HepG2 (cell line): ENCODE results near the gene MRPL51. TPM values are rescaled to one million over a fixed set of nuclear protein-coding genes. Genes with fewer than 3 reads are reported as not detected.

Experiments
- ATAC-seq: fragments of 200-7000 bp; cut with Tn5 transposase; 3 replicates; pipeline ENCODE4 v1.9.1; 2020; ENCODE audit warnings: mild to moderate bottlenecking, moderate library complexity
- BruUV-seq: library from RNA; stranded (reverse); fragments of 400-500 nt; replicated peaks from 2 replicates; lab custom pipeline; 2021; lab: Mats Ljungman, UMichigan
- CTCF ChIA-PET: fragments of 300-600 bp; formaldehyde crosslinking; extraction: SDS; loops from one replicate; lab custom pipeline; 2021; ENCODE audit warnings: low total read pairs, inconsistent platforms, low intra/inter-chr PET ratio; lab: Yijun Ruan, JAX
- POLR2A ChIA-PET: fragments of 350-600 bp; sonication (Branson Sonifier 250); formaldehyde crosslinking; loops from one replicate; lab custom pipeline; 2020; ENCODE audit warnings: antibody characterized with exemption, inconsistent platforms; lab: Yijun Ruan, JAX
- DNase-seq: peaks from one replicate; pipeline ENCODE4 v3.0.0-alpha.2; 2015; ENCODE audit warnings: low spot score
- FAIRE-seq: peaks from 3 replicates; lab custom pipeline; 2011; peaks lifted over from hg19 to GRCh38; lab: Jason Lieb, UNC
- H2AFZ ChIP-seq: one replicate; pipeline ENCODE4 v1.6.1; 2011; ENCODE audit warnings: low read length, inconsistent platforms
- H3K27ac ChIP-seq: fragments of 300-600 bp; 3 replicates; pipeline ENCODE4 v1.8.0; 2011; ENCODE audit warnings: mixed run types, mild to moderate bottlenecking, mixed read lengths, low read length, inconsistent platforms; ENCODE audit not compliant: insufficient read depth; ENCODE audit errors: extremely low read length
- H3K27me3 ChIP-seq, 2 experiments: fragments of 200-600 bp in 1 of 2; 2 replicates in 1 of 2; 3 replicates in 1 of 2; pipeline versions ENCODE4 v1.6.0 to v1.8.0; 2011; ENCODE audit warnings: low read length in 2 of 2, mild to moderate bottlenecking in 2 of 2, moderate library complexity in 2 of 2, inconsistent platforms in 1 of 2; ENCODE audit not compliant: insufficient read depth in 2 of 2, control insufficient read depth in 1 of 2
- H3K36me3 ChIP-seq, 2 experiments: fragments of 200-600 bp in 1 of 2; replicated peaks in 1 of 2; 2 replicates in 1 of 2; 3 replicates in 1 of 2; pipeline versions ENCODE4 v1.5.1 to v1.8.0; 2011; ENCODE audit warnings: low read length in 2 of 2, inconsistent platforms in 1 of 2; ENCODE audit not compliant: insufficient read depth in 2 of 2, control insufficient read depth in 1 of 2
- H3K4me1 ChIP-seq: 2 replicates; pipeline ENCODE4 v1.5.1; 2012; ENCODE audit warnings: low read length, inconsistent platforms; ENCODE audit not compliant: insufficient read depth
- H3K4me2 ChIP-seq: 2 replicates; pipeline ENCODE4 v1.6.0; 2011; ENCODE audit warnings: low read depth, low read length, inconsistent platforms
- H3K4me3 ChIP-seq, 3 experiments: fragments of 200-600 bp in 1 of 3; sonication (generic), shearing (Covaris generic) in 1 of 3; replicated peaks in 1 of 3; 2 replicates each; pipeline ENCODE4 v1.5.1; 2011 to 2016; ENCODE audit warnings: low read length in 3 of 3, inconsistent platforms in 2 of 3, low read depth in 2 of 3, mild to moderate bottlenecking in 2 of 3, control low read depth in 1 of 3, mixed read lengths in 1 of 3; ENCODE audit not compliant: insufficient read depth in 1 of 3
- H3K79me2 ChIP-seq: one replicate; pipeline ENCODE4 v1.6.1; 2011; ENCODE audit warnings: low read length, inconsistent platforms; ENCODE audit not compliant: insufficient read depth
- H3K9ac ChIP-seq: 2 replicates; pipeline ENCODE4 v1.6.0; 2011; ENCODE audit warnings: mild to moderate bottlenecking, low read depth, low read length, inconsistent platforms; ENCODE audit not compliant: insufficient read depth
- H3K9me3 ChIP-seq: 2 replicates; pipeline ENCODE4 v1.5.1; 2012; ENCODE audit warnings: mild to moderate bottlenecking, low read length
- H4K20me1 ChIP-seq: 2 replicates; pipeline ENCODE4 v1.6.0; 2011; ENCODE audit warnings: inconsistent platforms, mild to moderate bottlenecking, low read length, moderate library complexity; ENCODE audit not compliant: insufficient read depth
- ARID5B ChIP-seq: IDR thresholded peaks from 2 replicates; pipeline ENCODE4 v1.4.0; 2020; ENCODE audit warnings: mild to moderate bottlenecking, missing genetic modification reagents
- ATF2 ChIP-seq: sonication (generic); formaldehyde crosslinking; IDR thresholded peaks from 2 replicates; pipeline ENCODE4 v1.4.0; 2020; ENCODE audit warnings: missing genetic modification reagents
- CHD4 ChIP-seq: fragments of 200-600 bp; sonication (generic); IDR thresholded peaks from 2 replicates; pipeline ENCODE4 v1.7.0; 2017; ENCODE audit warnings: mild to moderate bottlenecking, low read length, borderline replicate concordance
- E2F1 ChIP-seq: sonication (generic); formaldehyde crosslinking; IDR thresholded peaks from 2 replicates; pipeline ENCODE4 v1.5.0; 2020; ENCODE audit warnings: missing genetic modification reagents
- GATAD1 ChIP-seq: IDR thresholded peaks from 2 replicates; pipeline ENCODE4 v1.6.1; 2016; ENCODE audit warnings: missing genetic modification reagents, missing compliant biosample characterization
- HOXD1 ChIP-seq: sonication (generic); formaldehyde crosslinking; IDR thresholded peaks from 2 replicates; pipeline ENCODE4 v1.5.0; 2020; ENCODE audit warnings: missing genetic modification reagents
- MAF1 ChIP-seq: sonication (generic); formaldehyde crosslinking; IDR thresholded peaks from 2 replicates; pipeline ENCODE4 v1.5.0; 2020; ENCODE audit warnings: missing genetic modification reagents, borderline replicate concordance
- MAX ChIP-seq: IDR thresholded peaks from 2 replicates; pipeline ENCODE4 v1.6.1; 2012; ENCODE audit warnings: inconsistent platforms
- NFIC ChIP-seq: IDR thresholded peaks from 2 replicates; pipeline ENCODE4 v1.6.1; 2012; ENCODE audit warnings: mild to moderate bottlenecking, low read length, inconsistent platforms
- SP5 ChIP-seq: IDR thresholded peaks from 2 replicates; pipeline ENCODE4 v1.6.1; 2016; ENCODE audit warnings: low read depth, borderline replicate concordance
- TOE1 ChIP-seq: sonication (generic); formaldehyde crosslinking; IDR thresholded peaks from 2 replicates; pipeline ENCODE4 v1.4.0; 2020; ENCODE audit warnings: mild to moderate bottlenecking, missing genetic modification reagents
- ZBTB38 ChIP-seq: sonication (generic); formaldehyde crosslinking; IDR thresholded peaks from 2 replicates; pipeline ENCODE4 v1.5.1; 2020; ENCODE audit warnings: mild to moderate bottlenecking, missing genetic modification reagents
- ZNF576 ChIP-seq: sonication (generic); formaldehyde crosslinking; IDR thresholded peaks from 2 replicates; pipeline ENCODE4 v1.4.0; 2020; ENCODE audit warnings: mild to moderate bottlenecking, missing genetic modification reagents
- ZNF629 ChIP-seq: sonication (generic); formaldehyde crosslinking; conservative IDR thresholded peaks from 2 replicates; pipeline ENCODE4 v1.5.0; 2020; ENCODE audit warnings: missing genetic modification reagents
- ZNF7 ChIP-seq: IDR thresholded peaks from 2 replicates; pipeline ENCODE4 v1.6.1; 2016; ENCODE audit warnings: missing biosample characterization, missing genetic modification reagents
- ZNF709 ChIP-seq: sonication (generic); formaldehyde crosslinking; IDR thresholded peaks from 2 replicates; pipeline ENCODE4 v1.5.0; 2020; ENCODE audit warnings: mild to moderate bottlenecking, missing genetic modification reagents
- ZNF792 ChIP-seq: IDR thresholded peaks from 2 replicates; pipeline ENCODE4 v1.6.1; 2016
- WGBS: methylation state at CpG from one replicate; pipeline ENCODE4 v1.1.6; 2017; ENCODE audit warnings: low lambda C conversion rate; 5-methylcytosine and 5-hydroxymethylcytosine counted together
- in situ Hi-C: cut with HindIII; loops from 2 replicates; pipeline ENCODE4 v1.10.0; 2017; ENCODE audit warnings: low pct_unique_long_range_greater_than_20kb; ENCODE audit not compliant: extremely low pct_ligation_motif_present
- intact Hi-C: fragments of 100-400 bp; cut with micrococcal nuclease; formaldehyde crosslinking; loops from one replicate; pipeline ENCODE4 v1.10.0; 2022; ENCODE audit not compliant: unreplicated experiment
- polyA plus RNA-seq, 8 experiments: library from polyadenylated mRNA; depleted of rRNA in 3 of 8; stranded (reverse) in 7 of 8; unstranded in 1 of 8; fragments of >200 nt; fragmentation: Illumina TruSeq in 4 of 8; extraction: Trizol in 4 of 8; gene quantifications; 2 replicates each; pipeline versions ENCODE4 v1.2.1 to v1.2.3, GENCODE V29; 2011 to 2016; ENCODE audit warnings: low read depth in 4 of 8, missing spikeins in 1 of 8, mixed read lengths in 1 of 8; ENCODE audit not compliant: insufficient read depth in 1 of 8
- total RNA-seq, 5 experiments: library from RNA; depleted of rRNA; stranded (reverse); fragments of >200 nt; fragmentation: Illumina TruSeq; extraction: Trizol; gene quantifications; 2 replicates each; pipeline ENCODE4 v1.2.3, GENCODE V29; 2016; ENCODE audit warnings: low read depth in 1 of 5

Gene MRPL51
- total and polyA plus RNA-seq, 2 of the 13 experiments (the other 11 are each of a cell fraction or from before 2014, with no cell fraction given): 64.8 to 278 TPM

GRCh38 chr12:6534945-6535696 lies 42.1 kb upstream of the MRPL51 start:
- Histone ChIP-seq H3K4me3 (peak overlapping the region; percentile 94 to 99 (median 97)), H3K27ac (peak overlapping the region; percentile 97), H3K36me3 (peaks cover 2 to 45% of the 10 kb centered on the region in 2 experiments), H2AFZ (no peak overlapping the region), H3K27me3 (no peaks in the 10 kb centered on the region; a peak in 1 of 5 replicates), H3K9me3 (no peaks in the 10 kb centered on the region), H3K4me1 (peaks cover 53% of the 10 kb centered on the region), H3K79me2 (peaks cover 33% of the 10 kb centered on the region), H3K4me2 (peak overlapping the region; percentile 98), H3K9ac (peak overlapping the region; percentile 96), H4K20me1 (peaks cover 41% of the 10 kb centered on the region)
- ChIA-PET CTCF (no interaction called here), POLR2A (interaction anchor here (0.8 to 3.2 kb wide), 20 partner anchors 11 to 316 kb away, joined by 3 to 54 read pairs (median 5); partner anchors contain the start of genes CDCA3, COPS7A, IFFO1 and LTBR)
- DNase-seq (peak; percentile 22), ATAC-seq (no peak; the same call in 2 of the 3 replicates), FAIRE-seq (no peak)
- 0% methylated on average over 13 of the region's 52 CpGs for WGBS
- BruUV-seq: no TSS peak
- intact Hi-C loops (loop anchor here (10.0 kb wide), 2 partner anchors 60 to 190 kb away; partner anchors contain the start of genes TNFRSF1A and VAMP1), in situ Hi-C loops (loop anchor here (10.0 kb wide), 1 partner anchor 110 kb away; no protein-coding TSS in a partner anchor)
- no peak for TF ChIP-seq ZNF576 (CRISPR knock-in tag)
- TF ChIP-seq ZBTB38: peak; percentile 33; the same call in 1 of the 2 replicates
- TF ChIP-seq ZNF7: no peak
- peak; percentile 70; the same call in 1 of the 2 replicates for TF ChIP-seq E2F1
- TF ChIP-seq HOXD1 (CRISPR knock-in tag): 0 out of 2 replicates have a peak, but pooled peaks have one; percentile 36
- TF ChIP-seq CHD4: no peak
- TF ChIP-seq NFIC: no peak
- TF ChIP-seq ZNF629: no peak
- TF ChIP-seq MAF1 (CRISPR knock-in tag): peak; percentile 38; the same call in 1 of the 2 replicates
- TF ChIP-seq MAX: no peak
- no peak for TF ChIP-seq ZNF792
- TF ChIP-seq SP5 (CRISPR knock-in tag): no peak
- no peak; the same call in 1 of the 2 replicates for TF ChIP-seq GATAD1 (CRISPR knock-in tag)
- TF ChIP-seq ZNF709 (CRISPR knock-in tag): no peak
- 0 out of 2 replicates have a peak, but pooled peaks have one; percentile 32 for TF ChIP-seq TOE1 (CRISPR knock-in tag)
- TF ChIP-seq ATF2: no peak; the same call in 1 of the 2 replicates
- no peak for TF ChIP-seq ARID5B
